MV-4-11 (cell line): ENCODE data around the gene TRIM7.
"Not testable (repeated sequence)": the region's sequence is repeated elsewhere in the genome, so short reads cannot be mapped to it uniquely, and the experiment has no call there.

Source experiments
- DNase-seq: peaks from one replicate; lab custom pipeline; 2025; lab: John Stamatoyannopoulos, UW

The TRIM7 gene

GRCh38 chr5:181233088-181233800 lies 28.2 kb upstream of the TRIM7 start:
- no peak for DNase-seq

GRCh38 chr5:181232593-181232992 lies 27.6 kb upstream of the TRIM7 start:
- DNase-seq: no peak

- no peak for DNase-seq
Measured at GRCh38 chr5:181231432-181231831, 26.4 kb upstream of the TRIM7 start.

- no peak for DNase-seq
Measured at GRCh38 chr5:181230551-181230950, 25.6 kb upstream of the TRIM7 start.

GRCh38 chr5:181229996-181230395 lies 25.0 kb upstream of the TRIM7 start:
- DNase-seq: no peak

- DNase-seq: no peak
Measured at GRCh38 chr5:181224390-181225229, 19.6 kb upstream of the TRIM7 start.

GRCh38 chr5:181223729-181224389 lies 18.9 kb upstream of the TRIM7 start:
- DNase-seq: no peak

GRCh38 chr5:181223058-181223728 lies 18.2 kb upstream of the TRIM7 start, which contains the start of gene TRIM41:
Gene TRIM41, plus strand, starts transcription at chr5:181223281. Its CDS starts 719 bp downstream, at chr5:181224000.
- DNase-seq: no peak

- no peak for DNase-seq
Measured at GRCh38 chr5:181222630-181223057, 17.6 kb upstream of the TRIM7 start.

- DNase-seq: no peak
Measured at GRCh38 chr5:181221792-181222629, 17.0 kb upstream of the TRIM7 start.

- DNase-seq: no peak
Measured at GRCh38 chr5:181221105-181221791, 16.3 kb upstream of the TRIM7 start.

- DNase-seq: no peak
Measured at GRCh38 chr5:181220178-181220515, 15.2 kb upstream of the TRIM7 start.

- DNase-seq: no peak
Measured at GRCh38 chr5:181219262-181220177, 14.5 kb upstream of the TRIM7 start.

GRCh38 chr5:181218795-181219124 lies 13.8 kb upstream of the TRIM7 start:
- DNase-seq: no peak

- DNase-seq: no peak
Measured at GRCh38 chr5:181217803-181218062, 12.7 kb upstream of the TRIM7 start.

- no peak for DNase-seq
Measured at GRCh38 chr5:181217111-181217802, 12.3 kb upstream of the TRIM7 start.

- no peak for DNase-seq
Measured at GRCh38 chr5:181215997-181216989, 11.3 kb upstream of the TRIM7 start.

GRCh38 chr5:181214249-181214648 lies 9.3 kb upstream of the TRIM7 start:
- DNase-seq: not testable (repeated sequence)
